ENCODE measurements around the gene MED17.
"Not testable (repeated sequence)": the region's sequence is repeated elsewhere in the genome, so short reads cannot be mapped to it uniquely, and the experiment has no call there.

The MED17 gene

GRCh38 chr11:93740031-93740729 is 43.9 kb upstream of the MED17 start:
- H3K4me3 ChIP-seq (replicated peaks in 1 of 2; ENCODE audit: low read depth in 2 of 2, low read length in 2 of 2), result peak overlapping the region; percentile 89 to 95
- TF ChIP-seq CTCF (IDR thresholded peaks at IDR 0.05; ENCODE audit: low read depth, low read length), result no peak
- peak; percentile 29 to 72 for DNase-seq (ENCODE audit: low read depth in 2 of 2)

- no peak for TF ChIP-seq CTCF (IDR thresholded peaks at IDR 0.05; ENCODE audit: low read depth, low read length)
- H3K4me3 ChIP-seq (replicated peaks in 1 of 2; ENCODE audit: low read depth in 2 of 2, low read length in 2 of 2), result peak overlapping the region; percentile 89 to 95
- DNase-seq (ENCODE audit: low read depth in 2 of 2), result peak; percentile 73
Observed at GRCh38 chr11:93740730-93741093, 43.4 kb upstream of the MED17 start.

GRCh38 chr11:93741094-93741881 is 42.8 kb upstream of the MED17 start, which contains the start of the genes C11orf54 and TAF1D:
Gene C11orf54 (plus strand): TSS chr11:93741672. CDS start chr11:93747394, 5,722 bp downstream.
Gene TAF1D (minus strand): TSS chr11:93741495. CDS start chr11:93739304, 2,191 bp downstream.
- peak; percentile 99 for DNase-seq (ENCODE audit: low read depth in 2 of 2)
- no peak for TF ChIP-seq CTCF (IDR thresholded peaks at IDR 0.05; ENCODE audit: low read depth, low read length)
- peak within 1 kb of the TSS; percentile 89 to 95 for H3K4me3 ChIP-seq (replicated peaks in 1 of 2; ENCODE audit: low read depth in 2 of 2, low read length in 2 of 2)

- peak; percentile 66 to 81 for DNase-seq (ENCODE audit: low read depth in 2 of 2)
- H3K4me3 ChIP-seq (replicated peaks in 1 of 2; ENCODE audit: low read depth in 2 of 2, low read length in 2 of 2), result peak overlapping the region; percentile 89 to 95
- no peak for TF ChIP-seq CTCF (IDR thresholded peaks at IDR 0.05; ENCODE audit: low read depth, low read length)
Observed at GRCh38 chr11:93741882-93742226, 42.2 kb upstream of the MED17 start.

GRCh38 chr11:93743291-93743690 is 40.8 kb upstream of the MED17 start:
- no peak for TF ChIP-seq CTCF (IDR thresholded peaks at IDR 0.05; ENCODE audit: low read depth, low read length)
- H3K4me3 ChIP-seq (replicated peaks in 1 of 2; ENCODE audit: low read depth in 2 of 2, low read length in 2 of 2), result no peak overlapping the region

GRCh38 chr11:93744669-93745004 is 39.4 kb upstream of the MED17 start:
- no peak overlapping the region for H3K4me3 ChIP-seq (replicated peaks in 1 of 2; ENCODE audit: low read depth in 2 of 2, low read length in 2 of 2)
- DNase-seq (ENCODE audit: low read depth in 2 of 2), result no peak
- TF ChIP-seq CTCF (IDR thresholded peaks at IDR 0.05; ENCODE audit: low read depth, low read length), result no peak

More at GRCh38 chr11:93743291-93743690, 40.8 kb upstream of the MED17 start:
- no peak for DNase-seq (ENCODE audit: low read depth in 2 of 2)

- H3K4me3 ChIP-seq (replicated peaks in 1 of 2; ENCODE audit: low read depth in 2 of 2, low read length in 2 of 2), result not testable (repeated sequence)
- DNase-seq (ENCODE audit: low read depth in 2 of 2), result peak in 1 of 2 donors; percentile 53
Observed at GRCh38 chr11:93745005-93745755, 38.9 kb upstream of the MED17 start.

Data from cardiac fibroblast (primary cell).